H1 (cell line): ENCODE measurements around the gene PPIB. TPM values are rescaled to one million over a fixed set of nuclear protein-coding genes. Genes with fewer than 3 reads are reported as not detected.

Experiments
- ASH2L ChIP-seq: fragments of 200-600, 300-600 bp; sonication (generic); IDR thresholded peaks from one replicate; pipeline ENCODE4 v1.7.1; 2017; ENCODE audit warnings: low read length
- CBX8 ChIP-seq: fragments of 300-800, 300-1000 bp; sonication (generic); IDR thresholded peaks from 2 replicates; pipeline ENCODE4 v1.7.1; 2016; ENCODE audit warnings: low read depth, low read length, borderline replicate concordance
- JUND ChIP-seq: IDR thresholded peaks from 2 replicates; pipeline ENCODE4 v1.6.1; 2011; ENCODE audit warnings: mild to moderate bottlenecking, improper control_type of control experiment, low read length
- RFX5 ChIP-seq: IDR thresholded peaks from 2 replicates; pipeline ENCODE4 v1.6.1; 2011; ENCODE audit warnings: low read depth, low read length, improper control_type of control experiment, borderline replicate concordance
- SIRT6 ChIP-seq: IDR thresholded peaks from one replicate; pipeline ENCODE4 v1.7.1; 2012; ENCODE audit warnings: low read length, inconsistent platforms
- SIX5 ChIP-seq: IDR thresholded peaks from 2 replicates; pipeline ENCODE4 v1.6.1; 2011; ENCODE audit warnings: mild to moderate bottlenecking, low read depth, low read length
- SP1 ChIP-seq: IDR thresholded peaks from 2 replicates; pipeline ENCODE4 v1.6.1; 2011; ENCODE audit warnings: low read depth, low read length
- TCF12 ChIP-seq: IDR thresholded peaks from 2 replicates; pipeline ENCODE4 v1.6.1; 2011; ENCODE audit warnings: low read depth, mild to moderate bottlenecking, low read length
- polyA plus RNA-seq, 7 experiments: library from polyadenylated mRNA; depleted of rRNA in 3 of 7; stranded (reverse) in 5 of 7; unstranded in 2 of 7; fragments of >200 nt in 5 of 7; fragments of 200-250 nt in 2 of 7; gene quantifications; 1 replicate in 5 of 7; 2 replicates in 1 of 7; 4 replicates in 1 of 7; pipeline versions ENCODE4 v1.2.1 to v1.2.3, GENCODE V29; 2011 to 2013; ENCODE audit warnings: missing spikeins in 2 of 7, mixed read lengths in 2 of 7
- total RNA-seq: library from RNA; stranded (reverse); fragmentation: NEBNext Ultra II Directional; extraction: Animal tissue kit (Norgen Biotek cat#: 25700); gene quantifications from 2 replicates; pipeline ENCODE4 v1.2.1, GENCODE V29; 2021
- TF ChIP-seq, protein P1 (sequence below): fragments of 300-600 bp; sonication (generic); IDR thresholded peaks from 2 replicates; pipeline ENCODE4 v1.7.1; 2012; ENCODE audit warnings: low read length, moderate library complexity, mild to moderate bottlenecking, inconsistent platforms; ENCODE audit not compliant: insufficient replicate concordance
- TF ChIP-seq, protein P2 (sequence below): IDR thresholded peaks from 2 replicates; pipeline ENCODE4 v1.6.1; 2012; ENCODE audit warnings: inconsistent platforms

The PPIB gene
- total and polyA plus RNA-seq, 2 of the 8 experiments (the other 6 are each of a cell fraction or from before 2014, with no cell fraction given): 558 to 579 TPM

DNA sequence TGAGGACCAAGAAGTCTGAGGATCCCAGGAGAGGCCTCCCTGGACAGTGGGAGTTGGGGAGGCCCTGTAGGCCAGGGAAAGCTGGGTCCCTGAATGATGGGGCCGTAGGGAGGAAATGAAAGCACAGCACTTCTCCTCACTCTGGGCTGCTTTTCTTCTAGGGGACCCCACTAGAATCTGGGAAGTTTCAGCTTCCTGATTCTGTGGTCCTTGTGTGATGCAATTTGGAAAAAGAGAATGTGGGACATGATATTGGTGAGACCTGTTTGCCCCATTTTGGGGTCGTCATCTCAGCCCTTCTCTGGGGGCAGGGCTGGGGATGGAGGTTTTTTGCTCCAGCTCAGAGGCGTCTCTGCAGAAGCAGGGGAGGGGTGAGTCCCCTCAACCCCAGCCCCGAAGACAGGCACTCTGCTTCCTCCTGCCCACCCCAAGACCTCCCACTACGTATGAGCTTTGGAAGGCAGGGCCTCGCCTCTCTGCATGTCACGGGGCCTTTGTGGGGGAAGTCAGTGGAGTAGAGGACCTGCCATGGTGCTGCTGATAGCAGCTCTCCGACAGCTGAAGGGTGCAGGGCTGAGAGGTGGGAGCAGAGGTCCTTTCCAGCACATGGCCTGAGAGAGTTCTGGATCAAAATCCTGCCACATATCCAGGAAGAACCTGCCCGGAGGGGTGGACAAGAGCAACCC lies 12.8 kb downstream of the PPIB start (continued):
- TF ChIP-seq, protein P1, sequence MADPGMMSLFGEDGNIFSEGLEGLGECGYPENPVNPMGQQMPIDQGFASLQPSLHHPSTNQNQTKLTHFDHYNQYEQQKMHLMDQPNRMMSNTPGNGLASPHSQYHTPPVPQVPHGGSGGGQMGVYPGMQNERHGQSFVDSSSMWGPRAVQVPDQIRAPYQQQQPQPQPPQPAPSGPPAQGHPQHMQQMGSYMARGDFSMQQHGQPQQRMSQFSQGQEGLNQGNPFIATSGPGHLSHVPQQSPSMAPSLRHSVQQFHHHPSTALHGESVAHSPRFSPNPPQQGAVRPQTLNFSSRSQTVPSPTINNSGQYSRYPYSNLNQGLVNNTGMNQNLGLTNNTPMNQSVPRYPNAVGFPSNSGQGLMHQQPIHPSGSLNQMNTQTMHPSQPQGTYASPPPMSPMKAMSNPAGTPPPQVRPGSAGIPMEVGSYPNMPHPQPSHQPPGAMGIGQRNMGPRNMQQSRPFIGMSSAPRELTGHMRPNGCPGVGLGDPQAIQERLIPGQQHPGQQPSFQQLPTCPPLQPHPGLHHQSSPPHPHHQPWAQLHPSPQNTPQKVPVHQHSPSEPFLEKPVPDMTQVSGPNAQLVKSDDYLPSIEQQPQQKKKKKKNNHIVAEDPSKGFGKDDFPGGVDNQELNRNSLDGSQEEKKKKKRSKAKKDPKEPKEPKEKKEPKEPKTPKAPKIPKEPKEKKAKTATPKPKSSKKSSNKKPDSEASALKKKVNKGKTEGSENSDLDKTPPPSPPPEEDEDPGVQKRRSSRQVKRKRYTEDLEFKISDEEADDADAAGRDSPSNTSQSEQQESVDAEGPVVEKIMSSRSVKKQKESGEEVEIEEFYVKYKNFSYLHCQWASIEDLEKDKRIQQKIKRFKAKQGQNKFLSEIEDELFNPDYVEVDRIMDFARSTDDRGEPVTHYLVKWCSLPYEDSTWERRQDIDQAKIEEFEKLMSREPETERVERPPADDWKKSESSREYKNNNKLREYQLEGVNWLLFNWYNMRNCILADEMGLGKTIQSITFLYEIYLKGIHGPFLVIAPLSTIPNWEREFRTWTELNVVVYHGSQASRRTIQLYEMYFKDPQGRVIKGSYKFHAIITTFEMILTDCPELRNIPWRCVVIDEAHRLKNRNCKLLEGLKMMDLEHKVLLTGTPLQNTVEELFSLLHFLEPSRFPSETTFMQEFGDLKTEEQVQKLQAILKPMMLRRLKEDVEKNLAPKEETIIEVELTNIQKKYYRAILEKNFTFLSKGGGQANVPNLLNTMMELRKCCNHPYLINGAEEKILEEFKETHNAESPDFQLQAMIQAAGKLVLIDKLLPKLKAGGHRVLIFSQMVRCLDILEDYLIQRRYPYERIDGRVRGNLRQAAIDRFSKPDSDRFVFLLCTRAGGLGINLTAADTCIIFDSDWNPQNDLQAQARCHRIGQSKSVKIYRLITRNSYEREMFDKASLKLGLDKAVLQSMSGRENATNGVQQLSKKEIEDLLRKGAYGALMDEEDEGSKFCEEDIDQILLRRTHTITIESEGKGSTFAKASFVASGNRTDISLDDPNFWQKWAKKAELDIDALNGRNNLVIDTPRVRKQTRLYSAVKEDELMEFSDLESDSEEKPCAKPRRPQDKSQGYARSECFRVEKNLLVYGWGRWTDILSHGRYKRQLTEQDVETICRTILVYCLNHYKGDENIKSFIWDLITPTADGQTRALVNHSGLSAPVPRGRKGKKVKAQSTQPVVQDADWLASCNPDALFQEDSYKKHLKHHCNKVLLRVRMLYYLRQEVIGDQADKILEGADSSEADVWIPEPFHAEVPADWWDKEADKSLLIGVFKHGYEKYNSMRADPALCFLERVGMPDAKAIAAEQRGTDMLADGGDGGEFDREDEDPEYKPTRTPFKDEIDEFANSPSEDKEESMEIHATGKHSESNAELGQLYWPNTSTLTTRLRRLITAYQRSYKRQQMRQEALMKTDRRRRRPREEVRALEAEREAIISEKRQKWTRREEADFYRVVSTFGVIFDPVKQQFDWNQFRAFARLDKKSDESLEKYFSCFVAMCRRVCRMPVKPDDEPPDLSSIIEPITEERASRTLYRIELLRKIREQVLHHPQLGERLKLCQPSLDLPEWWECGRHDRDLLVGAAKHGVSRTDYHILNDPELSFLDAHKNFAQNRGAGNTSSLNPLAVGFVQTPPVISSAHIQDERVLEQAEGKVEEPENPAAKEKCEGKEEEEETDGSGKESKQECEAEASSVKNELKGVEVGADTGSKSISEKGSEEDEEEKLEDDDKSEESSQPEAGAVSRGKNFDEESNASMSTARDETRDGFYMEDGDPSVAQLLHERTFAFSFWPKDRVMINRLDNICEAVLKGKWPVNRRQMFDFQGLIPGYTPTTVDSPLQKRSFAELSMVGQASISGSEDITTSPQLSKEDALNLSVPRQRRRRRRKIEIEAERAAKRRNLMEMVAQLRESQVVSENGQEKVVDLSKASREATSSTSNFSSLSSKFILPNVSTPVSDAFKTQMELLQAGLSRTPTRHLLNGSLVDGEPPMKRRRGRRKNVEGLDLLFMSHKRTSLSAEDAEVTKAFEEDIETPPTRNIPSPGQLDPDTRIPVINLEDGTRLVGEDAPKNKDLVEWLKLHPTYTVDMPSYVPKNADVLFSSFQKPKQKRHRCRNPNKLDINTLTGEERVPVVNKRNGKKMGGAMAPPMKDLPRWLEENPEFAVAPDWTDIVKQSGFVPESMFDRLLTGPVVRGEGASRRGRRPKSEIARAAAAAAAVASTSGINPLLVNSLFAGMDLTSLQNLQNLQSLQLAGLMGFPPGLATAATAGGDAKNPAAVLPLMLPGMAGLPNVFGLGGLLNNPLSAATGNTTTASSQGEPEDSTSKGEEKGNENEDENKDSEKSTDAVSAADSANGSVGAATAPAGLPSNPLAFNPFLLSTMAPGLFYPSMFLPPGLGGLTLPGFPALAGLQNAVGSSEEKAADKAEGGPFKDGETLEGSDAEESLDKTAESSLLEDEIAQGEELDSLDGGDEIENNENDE: no peak
- no peak for TF ChIP-seq RFX5
- TF ChIP-seq JUND: no peak
- TF ChIP-seq CBX8: no peak
- no peak for TF ChIP-seq ASH2L
- no peak for TF ChIP-seq TCF12
- no peak for TF ChIP-seq SIRT6
- no peak for TF ChIP-seq SP1
- no peak for TF ChIP-seq SIX5
- TF ChIP-seq, protein P2, sequence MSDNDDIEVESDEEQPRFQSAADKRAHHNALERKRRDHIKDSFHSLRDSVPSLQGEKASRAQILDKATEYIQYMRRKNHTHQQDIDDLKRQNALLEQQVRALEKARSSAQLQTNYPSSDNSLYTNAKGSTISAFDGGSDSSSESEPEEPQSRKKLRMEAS: no peak
